HL-60 (cell line): ENCODE measurements around the gene TCEANC2.

Source experiments
- GABPA ChIP-seq: IDR thresholded peaks from 2 replicates; pipeline ENCODE4 v1.6.1; 2012; ENCODE audit warnings: low read depth
- POLR2AphosphoS5 ChIP-seq: IDR thresholded peaks from 2 replicates; pipeline ENCODE4 v1.6.1; 2012; ENCODE audit warnings: low read depth
- SPI1 ChIP-seq: IDR thresholded peaks from 2 replicates; pipeline ENCODE4 v1.6.1; 2012; ENCODE audit warnings: low read depth, mild to moderate bottlenecking, borderline replicate concordance
- TF ChIP-seq, protein P1 (sequence below): IDR thresholded peaks from one replicate; pipeline ENCODE4 v1.5.1; 2011; ENCODE audit warnings: low read length, control low read depth, inconsistent platforms; ENCODE audit not compliant: insufficient read depth
- TF ChIP-seq, protein P2 (sequence below): IDR thresholded peaks from 2 replicates; pipeline ENCODE4 v1.6.1; 2012; ENCODE audit warnings: low read depth; ENCODE audit not compliant: insufficient replicate concordance

DNA sequence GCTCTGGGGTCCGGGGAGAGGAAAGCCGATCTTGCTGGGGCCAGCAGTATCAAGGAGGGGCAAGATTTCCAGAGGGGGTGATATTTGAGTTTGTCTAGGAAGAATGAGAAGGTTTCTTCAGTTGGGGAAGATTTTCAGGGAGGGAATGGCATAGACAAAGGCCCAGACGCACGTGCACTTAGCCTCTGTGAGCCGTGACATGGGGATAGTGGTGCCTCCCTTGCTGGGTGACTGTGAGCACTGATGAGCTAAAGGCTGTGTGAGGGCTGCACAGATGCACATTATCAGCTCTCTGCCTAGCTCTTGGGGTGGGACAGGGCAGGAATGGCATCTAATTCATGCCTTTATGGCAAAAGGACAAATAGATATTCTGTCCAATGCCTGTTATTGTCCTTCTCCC is 97.6 kb downstream of the TCEANC2 start:
- TF ChIP-seq, protein P1, sequence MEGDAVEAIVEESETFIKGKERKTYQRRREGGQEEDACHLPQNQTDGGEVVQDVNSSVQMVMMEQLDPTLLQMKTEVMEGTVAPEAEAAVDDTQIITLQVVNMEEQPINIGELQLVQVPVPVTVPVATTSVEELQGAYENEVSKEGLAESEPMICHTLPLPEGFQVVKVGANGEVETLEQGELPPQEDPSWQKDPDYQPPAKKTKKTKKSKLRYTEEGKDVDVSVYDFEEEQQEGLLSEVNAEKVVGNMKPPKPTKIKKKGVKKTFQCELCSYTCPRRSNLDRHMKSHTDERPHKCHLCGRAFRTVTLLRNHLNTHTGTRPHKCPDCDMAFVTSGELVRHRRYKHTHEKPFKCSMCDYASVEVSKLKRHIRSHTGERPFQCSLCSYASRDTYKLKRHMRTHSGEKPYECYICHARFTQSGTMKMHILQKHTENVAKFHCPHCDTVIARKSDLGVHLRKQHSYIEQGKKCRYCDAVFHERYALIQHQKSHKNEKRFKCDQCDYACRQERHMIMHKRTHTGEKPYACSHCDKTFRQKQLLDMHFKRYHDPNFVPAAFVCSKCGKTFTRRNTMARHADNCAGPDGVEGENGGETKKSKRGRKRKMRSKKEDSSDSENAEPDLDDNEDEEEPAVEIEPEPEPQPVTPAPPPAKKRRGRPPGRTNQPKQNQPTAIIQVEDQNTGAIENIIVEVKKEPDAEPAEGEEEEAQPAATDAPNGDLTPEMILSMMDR, result no peak
- TF ChIP-seq, protein P2, sequence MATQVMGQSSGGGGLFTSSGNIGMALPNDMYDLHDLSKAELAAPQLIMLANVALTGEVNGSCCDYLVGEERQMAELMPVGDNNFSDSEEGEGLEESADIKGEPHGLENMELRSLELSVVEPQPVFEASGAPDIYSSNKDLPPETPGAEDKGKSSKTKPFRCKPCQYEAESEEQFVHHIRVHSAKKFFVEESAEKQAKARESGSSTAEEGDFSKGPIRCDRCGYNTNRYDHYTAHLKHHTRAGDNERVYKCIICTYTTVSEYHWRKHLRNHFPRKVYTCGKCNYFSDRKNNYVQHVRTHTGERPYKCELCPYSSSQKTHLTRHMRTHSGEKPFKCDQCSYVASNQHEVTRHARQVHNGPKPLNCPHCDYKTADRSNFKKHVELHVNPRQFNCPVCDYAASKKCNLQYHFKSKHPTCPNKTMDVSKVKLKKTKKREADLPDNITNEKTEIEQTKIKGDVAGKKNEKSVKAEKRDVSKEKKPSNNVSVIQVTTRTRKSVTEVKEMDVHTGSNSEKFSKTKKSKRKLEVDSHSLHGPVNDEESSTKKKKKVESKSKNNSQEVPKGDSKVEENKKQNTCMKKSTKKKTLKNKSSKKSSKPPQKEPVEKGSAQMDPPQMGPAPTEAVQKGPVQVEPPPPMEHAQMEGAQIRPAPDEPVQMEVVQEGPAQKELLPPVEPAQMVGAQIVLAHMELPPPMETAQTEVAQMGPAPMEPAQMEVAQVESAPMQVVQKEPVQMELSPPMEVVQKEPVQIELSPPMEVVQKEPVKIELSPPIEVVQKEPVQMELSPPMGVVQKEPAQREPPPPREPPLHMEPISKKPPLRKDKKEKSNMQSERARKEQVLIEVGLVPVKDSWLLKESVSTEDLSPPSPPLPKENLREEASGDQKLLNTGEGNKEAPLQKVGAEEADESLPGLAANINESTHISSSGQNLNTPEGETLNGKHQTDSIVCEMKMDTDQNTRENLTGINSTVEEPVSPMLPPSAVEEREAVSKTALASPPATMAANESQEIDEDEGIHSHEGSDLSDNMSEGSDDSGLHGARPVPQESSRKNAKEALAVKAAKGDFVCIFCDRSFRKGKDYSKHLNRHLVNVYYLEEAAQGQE, result no peak
- TF ChIP-seq POLR2AphosphoS5, result no peak
- no peak for TF ChIP-seq GABPA
- no peak for TF ChIP-seq SPI1
